GM21737 (cell line): ENCODE data around the gene ARV1.
"Not testable (repeated sequence)": the region's sequence is repeated elsewhere in the genome, so short reads cannot be mapped to it uniquely, and the experiment has no call there.

Experiments
- ATAC-seq: cut with Tn5 transposase; IDR thresholded peaks from one replicate; pipeline ENCODE4 v1.9.1; 2021; ENCODE audit warnings: mild to moderate bottlenecking, moderate library complexity; ENCODE audit not compliant: unreplicated experiment

ARV1 gene

GRCh38 chr1:230976360-230976759, 2.5 kb upstream of the ARV1 start:
- no peak for ATAC-seq

GRCh38 chr1:230976825-230977747, 1.8 kb upstream of the ARV1 start:
- no peak for ATAC-seq

GRCh38 chr1:230977761-230978490, 968 bp upstream of the ARV1 start:
- peak; percentile 8 for ATAC-seq

- no peak for ATAC-seq
Measured at GRCh38 chr1:230979389-230979716, 459 bp downstream of the ARV1 start.

- no peak for ATAC-seq
Measured at GRCh38 chr1:230979952-230980351, 1.1 kb downstream of the ARV1 start.

- ATAC-seq: no peak
Measured at GRCh38 chr1:230982696-230983095, 3.8 kb downstream of the ARV1 start.

GRCh38 chr1:230983811-230984210, 4.9 kb downstream of the ARV1 start:
- ATAC-seq: no peak

GRCh38 chr1:230984622-230985515, 6.0 kb downstream of the ARV1 start:
- not testable (repeated sequence) for ATAC-seq

- no peak for ATAC-seq
Measured at GRCh38 chr1:230985711-230986110, 6.8 kb downstream of the ARV1 start.

GRCh38 chr1:230986976-230987375, 8.1 kb downstream of the ARV1 start:
- no peak for ATAC-seq

- ATAC-seq: no peak
Measured at GRCh38 chr1:230987448-230987847, 8.6 kb downstream of the ARV1 start.

- no peak for ATAC-seq
Measured at GRCh38 chr1:230992100-230992774, 13.3 kb downstream of the ARV1 start.

GRCh38 chr1:230994860-230995259, 16.0 kb downstream of the ARV1 start:
- no peak for ATAC-seq

GRCh38 chr1:231000201-231000600, 21.3 kb downstream of the ARV1 start:
- ATAC-seq: no peak

GRCh38 chr1:231000639-231001038, 21.7 kb downstream of the ARV1 start:
- ATAC-seq: no peak

- ATAC-seq: no peak
Measured at GRCh38 chr1:231001892-231002291, 23.0 kb downstream of the ARV1 start.

- ATAC-seq: not testable (repeated sequence)
Measured at GRCh38 chr1:231007535-231007934, 28.6 kb downstream of the ARV1 start.

GRCh38 chr1:231011360-231011759, 32.5 kb downstream of the ARV1 start:
- no peak for ATAC-seq

- no peak for ATAC-seq
Measured at GRCh38 chr1:231011963-231012362, 33.1 kb downstream of the ARV1 start.

GRCh38 chr1:231013391-231014015, 34.6 kb downstream of the ARV1 start:
- no peak for ATAC-seq
